Stimulated activated CD8-positive, alpha-beta memory T cell treated with anti-CD3 and anti-CD28 coated beads, Interleukin-4, amount 100 ng/mL, for 48 hours (primary cell): ENCODE results near the gene SASH3.
A peak's percentile ranks its signal among the peaks of the same experiment; 100 is the strongest.

Experiments
- DNase-seq: peaks from one replicate; pipeline ENCODE4 v3.0.0-alpha.2; 2020

SASH3 gene

DNA sequence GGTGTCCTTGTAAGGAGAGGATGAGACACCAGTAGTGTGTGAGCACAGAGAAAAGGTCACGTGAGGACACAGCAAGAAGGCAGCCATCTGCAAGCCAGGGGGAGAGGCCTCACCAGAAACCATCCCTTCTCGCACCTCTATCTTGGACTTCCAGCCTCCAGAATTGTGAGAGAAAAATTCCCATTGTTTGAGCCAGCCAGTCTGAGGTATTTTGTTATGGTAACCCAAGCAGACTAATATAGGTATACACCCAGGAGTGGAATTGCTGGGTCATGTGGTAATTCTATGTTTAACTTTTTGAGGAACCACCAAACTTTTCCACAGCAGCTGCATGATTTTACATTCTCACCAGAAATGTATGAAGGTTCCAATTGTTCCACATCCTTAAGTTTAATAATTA is 38.4 kb downstream of the SASH3 start:
- no peak for DNase-seq

DNA sequence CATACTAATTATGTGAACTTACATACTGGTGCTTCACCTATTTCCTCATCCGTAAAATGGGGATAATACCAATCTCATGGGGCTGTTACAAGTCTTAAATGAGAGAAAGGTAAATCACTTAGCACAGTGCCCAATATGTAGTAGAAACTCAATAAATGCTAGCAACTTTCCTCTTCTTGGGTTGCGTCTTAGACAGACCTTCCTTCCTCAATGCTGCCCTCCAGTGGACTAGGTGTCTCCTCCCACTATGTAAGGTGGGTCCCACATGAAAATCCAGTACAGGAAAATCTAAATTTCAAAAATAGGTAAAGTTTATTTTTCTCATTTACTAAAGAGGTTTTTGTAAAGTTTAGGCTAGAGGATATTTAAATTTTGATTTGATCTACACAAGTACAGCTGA is 43.4 kb downstream of the SASH3 start:
- DNase-seq: peak; percentile 40

DNA sequence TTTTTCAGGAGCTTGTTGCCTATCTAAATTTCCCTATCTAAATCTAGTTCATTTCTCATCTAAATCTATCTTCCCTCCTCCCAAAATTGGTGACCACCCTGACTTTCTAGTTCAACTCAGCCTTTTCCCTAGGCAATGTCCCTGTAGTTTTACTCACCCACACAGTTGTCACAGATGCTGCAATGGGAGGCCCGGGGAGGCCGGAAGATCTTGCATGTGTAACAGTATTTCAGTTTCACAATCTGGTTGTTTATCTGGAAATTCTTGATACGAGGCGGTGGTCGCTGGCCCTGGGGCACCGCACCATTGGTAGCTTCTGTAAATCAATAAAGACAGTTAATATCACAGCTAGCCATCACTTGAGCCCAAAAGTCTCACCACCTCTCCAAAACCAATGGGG is 43.8 kb downstream of the SASH3 start:
- no peak for DNase-seq

DNA sequence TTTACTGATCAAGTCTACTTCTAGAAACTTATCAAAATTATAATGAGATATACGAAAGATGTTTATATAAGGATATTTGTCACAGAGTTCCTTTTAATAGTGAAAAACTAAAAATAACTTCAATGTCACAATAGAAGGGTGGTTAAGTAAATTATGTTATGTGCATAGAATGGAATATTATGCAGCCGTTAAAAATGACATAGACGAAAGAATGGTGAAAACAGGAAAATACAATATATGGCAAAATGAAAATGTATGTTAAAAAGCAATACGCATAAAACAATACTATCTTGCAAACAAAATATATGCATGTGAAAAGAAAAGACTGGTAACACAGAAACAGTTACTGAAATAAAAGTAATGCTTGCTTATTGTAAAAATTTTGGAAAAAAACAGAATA is 44.9 kb downstream of the SASH3 start:
- DNase-seq: no peak

DNA sequence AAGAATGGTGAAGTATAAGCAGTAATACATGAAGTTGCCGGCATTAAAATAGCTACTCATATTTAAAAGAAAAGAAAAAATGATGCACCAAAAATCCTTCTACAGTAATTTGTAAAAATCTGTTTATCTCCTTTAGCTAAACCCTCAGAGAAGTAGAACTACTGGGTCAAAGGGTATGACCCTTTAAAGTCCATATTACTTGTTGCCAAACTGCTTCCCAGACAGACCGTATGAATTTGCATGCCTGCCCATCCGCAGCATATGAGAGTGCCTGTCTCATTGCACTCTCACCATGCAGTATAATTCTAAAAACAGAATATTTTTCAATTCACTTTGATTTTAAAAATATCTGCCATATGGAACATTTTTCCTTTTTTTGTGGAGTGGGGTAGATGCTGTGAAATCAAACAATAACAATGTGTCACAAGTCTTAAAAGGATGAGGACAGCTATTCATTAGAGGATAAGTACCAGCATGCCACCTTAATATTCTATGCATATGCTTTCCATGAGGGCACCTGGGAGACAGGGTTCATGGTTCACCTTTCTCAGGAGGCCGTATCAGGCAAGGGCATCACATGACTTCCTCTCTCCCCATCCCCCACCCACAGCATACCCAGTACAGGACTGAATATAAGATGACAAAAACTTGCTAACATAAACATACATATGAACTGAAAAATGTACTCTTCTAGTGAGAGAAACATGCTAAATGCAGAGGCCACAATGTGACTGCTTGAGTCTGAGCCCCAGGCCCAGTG is 46.2 kb downstream of the SASH3 start:
- DNase-seq: no peak

DNA sequence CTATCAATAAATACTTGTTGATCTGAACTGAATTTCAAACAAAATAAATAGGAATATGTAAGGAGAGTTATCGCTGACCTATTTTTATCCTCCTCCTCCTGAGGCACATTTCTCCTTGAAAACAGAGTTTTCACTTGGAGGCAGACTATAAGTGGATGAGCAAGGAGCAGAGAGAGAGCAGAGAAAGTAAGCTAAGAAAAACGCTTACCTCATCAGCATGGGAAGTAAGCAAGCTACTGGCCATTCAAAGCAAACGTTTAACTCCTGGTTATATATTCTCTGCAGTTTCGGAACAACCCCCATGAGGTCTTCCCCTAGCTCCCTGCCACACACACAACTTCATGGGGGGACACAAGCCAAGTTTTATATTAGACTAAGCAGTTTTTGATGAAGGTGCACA is 50.7 kb downstream of the SASH3 start:
- DNase-seq: no peak

DNA sequence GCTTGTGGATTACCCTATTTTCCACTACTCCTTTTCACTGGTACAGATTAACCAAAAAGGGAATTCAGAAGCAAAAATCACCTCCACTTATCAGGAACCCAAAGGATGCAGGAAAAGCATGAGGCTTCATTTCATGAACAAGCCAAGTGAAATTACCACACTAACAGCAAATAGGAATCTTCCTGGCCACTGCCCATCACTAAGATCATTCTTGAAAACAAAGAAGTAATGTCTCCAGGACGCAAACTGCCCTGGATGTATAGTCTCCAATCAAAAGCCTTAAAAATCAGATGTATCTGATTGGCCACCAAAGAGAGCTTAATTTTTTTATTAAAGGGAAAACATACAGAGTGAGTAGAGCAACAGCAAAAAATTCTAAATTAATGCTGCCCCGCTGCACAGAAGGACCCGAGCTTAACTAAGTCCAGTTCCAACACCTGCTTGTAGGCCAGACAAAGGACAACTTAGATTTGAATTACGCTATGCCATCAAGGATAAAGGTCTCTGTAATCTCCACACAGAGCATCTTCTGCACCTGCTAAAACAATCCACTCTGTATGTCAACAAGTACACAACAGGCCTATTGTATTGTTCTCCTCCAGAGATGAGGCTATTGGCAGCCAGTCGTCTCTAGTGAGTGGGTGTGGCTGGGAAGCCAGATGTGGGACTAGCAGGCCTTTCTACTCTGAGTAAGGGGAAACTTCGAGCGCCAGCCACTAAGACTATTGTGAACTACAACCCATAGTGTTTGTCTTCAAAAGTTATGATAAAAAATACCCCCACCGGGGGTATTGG is 51.5 kb downstream of the SASH3 start:
- DNase-seq: no peak

DNA sequence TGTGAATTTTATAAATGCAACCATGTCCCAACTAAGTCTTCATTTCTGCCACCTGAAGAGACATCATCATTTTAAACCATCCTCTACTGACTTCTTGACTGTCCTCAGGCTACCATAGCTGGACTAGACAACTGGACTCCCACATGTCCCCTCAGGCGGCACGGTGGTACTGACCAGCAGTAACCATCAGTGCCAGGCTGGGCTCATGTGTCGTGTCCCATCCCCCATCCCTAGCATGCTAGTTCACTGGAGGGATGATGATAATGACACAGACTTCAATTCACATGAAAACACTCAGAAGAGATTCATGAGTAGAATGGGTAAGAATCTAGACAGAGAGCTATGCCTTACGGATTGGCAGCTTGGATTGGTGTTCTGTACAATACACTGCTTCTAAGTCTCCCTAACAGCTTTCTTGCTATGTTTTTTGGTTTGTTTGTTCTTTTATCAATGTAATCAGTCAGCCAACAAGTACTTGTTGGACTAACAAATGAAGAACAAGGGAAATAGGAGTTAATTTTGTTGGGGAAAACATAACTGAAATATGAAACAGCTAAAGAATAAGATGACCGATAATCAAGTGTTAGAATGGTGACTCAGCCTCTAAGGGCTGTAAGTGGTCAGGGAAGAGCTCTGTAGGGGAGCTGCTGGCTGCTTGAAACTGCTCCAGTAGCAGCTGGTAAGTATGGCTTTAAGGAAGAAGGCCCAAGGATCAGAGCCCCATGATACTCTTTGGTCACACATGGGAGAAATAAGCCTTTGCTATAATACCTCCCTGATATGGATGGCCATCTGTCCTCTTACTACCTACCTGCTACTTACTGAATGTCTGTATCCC is 53.6 kb downstream of the SASH3 start:
- DNase-seq: no peak

DNA sequence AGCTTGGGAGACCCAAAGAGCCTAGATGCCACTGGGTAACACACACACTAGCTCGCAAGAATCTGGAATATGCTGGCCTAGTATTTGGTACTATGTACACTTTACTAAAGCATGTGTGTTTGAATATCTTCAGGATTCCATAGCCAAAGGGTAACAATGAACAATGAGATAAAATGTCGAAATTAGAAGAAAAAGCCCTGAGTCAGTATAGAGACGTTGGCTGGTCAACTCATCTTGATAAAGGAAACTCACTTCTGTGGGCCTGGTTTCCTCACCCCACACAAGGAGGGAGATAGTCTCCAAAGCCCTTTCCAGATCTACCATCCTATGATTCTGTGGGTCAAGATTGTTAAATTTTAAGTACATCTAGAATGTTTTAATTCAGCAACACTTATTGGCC is 57.1 kb downstream of the SASH3 start:
- DNase-seq: no peak

DNA sequence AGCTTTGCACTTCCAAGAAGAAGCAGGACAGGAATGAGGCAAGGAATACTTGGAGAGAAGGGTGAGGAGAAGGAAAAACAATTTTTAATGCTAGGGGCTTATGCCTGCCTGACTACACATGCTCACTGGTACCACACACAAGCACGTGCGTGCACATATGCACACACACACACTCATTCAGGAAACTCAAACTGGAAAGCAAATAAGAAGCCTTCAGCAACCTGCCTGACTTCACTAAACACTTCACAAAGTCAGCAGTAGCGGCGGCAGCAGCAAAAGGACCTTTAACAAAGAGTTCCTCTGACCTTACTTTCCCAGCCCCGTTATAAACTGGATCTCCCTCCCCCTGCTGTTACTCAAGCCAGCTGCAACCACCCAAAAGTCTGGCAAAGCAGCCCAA is 60.6 kb downstream of the SASH3 start:
- DNase-seq: no peak

DNA sequence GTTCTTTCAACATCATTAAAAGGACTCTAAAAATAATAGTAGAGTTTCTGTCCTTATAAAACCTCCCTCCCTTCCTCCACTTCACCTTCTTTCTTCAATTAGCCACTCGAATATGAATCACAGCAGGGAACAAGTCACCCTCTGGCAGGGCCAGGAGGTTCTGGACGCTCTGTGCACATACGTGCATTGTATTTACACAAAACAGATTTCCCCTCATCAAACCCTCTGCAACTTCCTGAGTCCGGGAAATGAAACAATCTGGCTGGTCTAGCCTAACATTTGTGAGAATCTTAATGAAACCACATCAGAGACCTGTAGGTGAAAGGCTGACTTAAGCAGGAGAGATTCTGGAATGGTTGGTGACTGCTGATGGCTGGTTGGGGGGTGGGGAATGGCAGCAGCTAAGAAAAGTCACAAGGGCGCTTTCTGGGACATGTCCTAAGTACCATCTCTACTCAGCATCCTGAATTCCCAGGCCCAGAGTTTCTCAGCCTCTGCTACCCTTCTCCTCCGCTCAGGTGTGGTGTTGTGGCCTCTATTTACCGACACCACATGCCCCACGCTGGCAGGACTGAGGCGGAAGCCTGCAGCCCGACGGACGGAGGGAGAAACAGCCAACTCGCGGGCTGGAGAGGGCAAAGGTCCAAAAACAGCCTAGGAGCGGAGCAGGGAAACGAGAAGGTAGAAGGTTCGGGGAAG is 62.9 kb downstream of the SASH3 start:
- peak; percentile 24 for DNase-seq

DNA sequence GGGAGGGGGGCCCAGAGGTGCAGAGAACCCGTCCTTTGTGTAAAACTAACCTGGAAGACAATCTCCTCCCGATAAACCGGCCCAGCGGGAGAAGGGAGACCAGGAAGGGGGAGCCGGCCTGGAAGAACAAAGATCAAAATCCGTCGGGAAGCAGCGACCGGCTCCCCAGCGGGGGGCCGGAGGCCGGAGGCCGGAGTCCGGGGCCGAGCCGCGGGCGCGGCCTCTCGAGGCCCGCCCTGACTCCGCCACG is 63.4 kb downstream of the SASH3 start:
- DNase-seq: no peak

DNA sequence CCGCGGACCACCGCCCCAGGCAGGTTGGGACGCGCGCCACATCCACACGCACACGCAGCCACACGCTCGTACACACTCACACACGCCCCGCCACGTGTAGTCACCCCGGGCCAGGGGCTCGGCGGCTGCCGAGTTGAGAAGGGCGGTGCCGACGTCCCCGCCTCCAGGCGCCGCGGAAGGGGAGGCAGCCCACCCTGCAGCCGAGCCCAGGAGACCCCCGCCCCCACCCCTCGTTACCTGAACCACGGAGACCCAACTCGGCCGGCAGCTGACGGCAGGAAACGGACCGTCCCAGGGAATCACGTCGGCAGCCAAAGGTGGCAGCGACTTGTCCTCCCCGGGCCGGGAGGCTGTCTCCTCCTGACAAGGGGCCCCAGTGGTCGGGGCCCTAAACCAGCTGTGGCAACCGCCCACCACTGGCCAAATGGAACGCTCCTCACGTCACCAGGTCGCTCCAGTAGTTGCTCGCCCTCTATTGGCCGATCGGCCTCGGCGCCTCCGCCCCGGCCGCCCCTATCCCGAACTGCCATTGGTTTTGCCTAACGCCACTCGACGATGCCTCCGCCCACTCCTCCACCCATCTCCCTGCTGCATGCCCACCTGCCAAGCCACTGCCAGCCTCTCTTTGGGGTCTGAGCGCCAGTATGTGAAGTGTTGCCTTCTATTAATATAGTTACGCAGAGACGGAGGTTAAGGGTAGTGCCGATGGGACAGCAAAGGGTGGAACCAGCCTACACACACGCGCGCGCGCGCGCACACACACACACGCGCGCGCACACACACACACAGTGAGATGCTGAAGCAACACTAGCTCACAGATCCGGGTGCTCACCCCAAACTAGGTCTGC is 63.9 kb downstream of the SASH3 start, which contains the start of gene ZDHHC9:
Gene ZDHHC9 (minus strand): TSS at position 428 of the 848 bp plus-strand sequence. CDS start 1,941 bp downstream, outside the sequence.
- peak; percentile 87 for DNase-seq
